Stimulated activated naive CD8-positive, alpha-beta T cell treated with anti-CD3 and anti-CD28 coated beads, Interleukin-15, Interleukin-2, amounts not matched to agents 100 ng/mL and 50 ng/mL, for 24 hours (primary cell): ENCODE measurements around the gene R3HDM1.
A peak's percentile ranks its signal among the peaks of the same experiment; 100 is the strongest.
"Not testable (repeated sequence)": the region's sequence is repeated elsewhere in the genome, so short reads cannot be mapped to it uniquely, and the experiment has no call there.

ENCODE experiments used
- H3K27ac Mint-ChIP-seq: one replicate; pipeline ENCODE4 v1.8.0; 2021; ENCODE audit warnings: mild to moderate bottlenecking, mixed read lengths
- H3K27me3 Mint-ChIP-seq: one replicate; pipeline ENCODE4 v1.8.0; 2021; ENCODE audit warnings: mixed read lengths
- H3K36me3 Mint-ChIP-seq: one replicate; pipeline ENCODE4 v1.8.0; 2021; ENCODE audit warnings: low read depth, mixed read lengths
- H3K4me1 Mint-ChIP-seq: one replicate; pipeline ENCODE4 v1.8.0; 2021; ENCODE audit warnings: low read depth, mixed read lengths
- H3K4me3 Mint-ChIP-seq: one replicate; pipeline ENCODE4 v1.8.0; 2021; ENCODE audit warnings: mild to moderate bottlenecking, mixed read lengths
- H3K9me3 Mint-ChIP-seq: one replicate; pipeline ENCODE4 v1.8.0; 2021; ENCODE audit warnings: mixed read lengths

Gene R3HDM1

DNA sequence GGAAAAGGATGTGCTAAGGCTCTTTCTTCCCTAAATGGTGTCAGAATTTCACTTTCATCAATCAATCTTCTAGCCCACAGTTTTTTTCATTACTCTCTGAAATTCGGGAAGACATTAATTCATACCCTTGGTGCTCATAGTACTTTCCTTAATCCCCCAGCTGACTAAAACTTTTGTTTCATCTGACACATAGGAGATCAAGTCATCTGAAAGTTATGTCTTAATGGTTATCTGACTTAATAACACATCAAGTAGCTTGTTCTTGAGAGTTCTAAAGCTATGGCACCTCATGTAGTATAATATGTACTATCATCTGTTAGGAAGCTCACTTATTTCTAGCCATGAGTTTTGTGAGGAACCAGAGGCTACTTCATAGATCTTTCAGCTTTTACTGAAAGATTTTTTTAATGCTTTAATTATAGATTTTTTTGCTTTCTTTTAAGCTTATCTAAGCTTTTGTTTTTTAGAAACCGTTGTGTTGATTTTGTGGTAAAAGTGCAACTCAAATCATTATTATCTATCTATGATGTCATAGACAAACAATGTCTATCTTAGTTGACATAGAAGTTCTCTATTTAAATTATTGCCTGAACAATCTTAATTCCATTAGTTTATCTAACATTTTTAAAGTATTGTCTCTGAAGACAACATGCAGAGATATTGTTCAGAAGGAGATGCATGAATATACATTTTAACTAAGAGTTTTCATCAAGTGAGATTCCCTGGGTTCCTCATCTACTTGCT is 116.7 kb downstream of the R3HDM1 start:
- Mint-ChIP-seq H3K36me3 (peaks cover 50% of the 10 kb centered on the region), H3K9me3 (no peaks in the 10 kb centered on the region), H3K4me3 (no peak overlapping the region), H3K27me3 (no peaks in the 10 kb centered on the region), H3K27ac (no peak overlapping the region), H3K4me1 (peaks cover 18% of the 10 kb centered on the region)

DNA sequence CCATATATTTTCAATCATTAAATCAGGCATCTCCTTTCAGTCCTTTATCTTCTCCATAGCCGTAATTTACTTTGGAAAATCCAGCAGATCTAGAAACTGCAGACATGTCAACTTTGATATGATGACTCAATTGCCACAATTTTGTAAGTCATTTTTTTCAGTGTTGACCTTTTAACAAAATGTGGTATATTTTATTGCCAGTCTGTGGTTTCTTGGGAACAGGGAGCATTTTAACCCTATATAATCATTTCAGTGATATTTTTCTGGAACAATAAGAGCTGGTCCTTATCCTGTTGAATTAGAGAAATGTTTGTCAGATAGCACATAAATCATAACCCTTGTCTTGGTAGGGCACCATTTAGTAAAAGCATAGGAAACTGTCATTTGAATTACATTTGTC is 119.4 kb downstream of the R3HDM1 start:
- H3K27me3 Mint-ChIP-seq: no peaks in the 10 kb centered on the region
- H3K4me1 Mint-ChIP-seq: peaks cover 18% of the 10 kb centered on the region
- H3K9me3 Mint-ChIP-seq: no peaks in the 10 kb centered on the region
- H3K36me3 Mint-ChIP-seq: peaks cover 66% of the 10 kb centered on the region
- H3K4me3 Mint-ChIP-seq: no peak overlapping the region
- H3K27ac Mint-ChIP-seq: peak overlapping the region; percentile 47

DNA sequence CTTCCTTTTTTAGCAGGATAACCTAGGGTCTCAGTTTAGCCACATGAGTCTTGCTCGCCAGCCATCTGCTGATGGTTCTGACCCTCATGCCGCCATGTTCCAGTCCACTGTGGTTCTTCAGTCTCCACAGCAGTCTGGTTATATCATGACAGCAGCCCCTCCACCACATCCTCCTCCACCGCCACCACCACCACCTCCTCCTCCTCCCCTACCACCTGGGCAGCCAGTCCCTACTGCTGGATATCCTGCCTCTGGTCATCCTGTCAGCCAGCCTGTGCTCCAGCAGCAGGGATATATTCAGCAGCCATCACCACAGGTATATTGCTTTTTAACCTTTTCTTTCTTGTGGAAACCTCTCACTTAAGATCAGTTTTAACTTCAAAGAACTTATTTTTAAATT is 120.4 kb downstream of the R3HDM1 start:
- Mint-ChIP-seq H3K27me3 (no peaks in the 10 kb centered on the region), H3K27ac (no peak overlapping the region), H3K9me3 (no peaks in the 10 kb centered on the region), H3K36me3 (peaks cover 72% of the 10 kb centered on the region), H3K4me1 (peaks cover 18% of the 10 kb centered on the region), H3K4me3 (no peak overlapping the region)

DNA sequence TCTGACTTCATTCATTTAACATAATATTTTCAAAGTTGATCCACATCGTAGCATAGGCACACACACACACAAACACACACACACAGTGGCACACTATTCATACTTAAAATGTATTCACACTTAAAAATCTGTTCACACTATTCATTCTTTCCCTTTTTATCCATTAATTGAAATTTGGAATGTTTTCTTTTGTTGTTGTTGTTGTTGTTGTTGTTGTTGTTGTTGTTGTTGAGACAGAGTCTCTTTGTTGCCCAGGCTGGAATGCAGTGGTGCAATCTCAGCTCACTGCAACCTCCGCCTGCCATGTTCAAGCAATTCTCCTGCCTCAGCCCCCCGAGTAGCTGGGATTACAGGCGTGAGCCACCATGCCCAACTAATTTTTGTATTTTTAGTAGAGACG is 123.0 kb downstream of the R3HDM1 start:
- not testable (repeated sequence) for H3K27ac Mint-ChIP-seq, H3K4me3 Mint-ChIP-seq, H3K9me3 Mint-ChIP-seq, H3K27me3 Mint-ChIP-seq
- H3K36me3 Mint-ChIP-seq: peaks cover 69% of the 10 kb centered on the region
- peaks cover 29% of the 10 kb centered on the region for H3K4me1 Mint-ChIP-seq

DNA sequence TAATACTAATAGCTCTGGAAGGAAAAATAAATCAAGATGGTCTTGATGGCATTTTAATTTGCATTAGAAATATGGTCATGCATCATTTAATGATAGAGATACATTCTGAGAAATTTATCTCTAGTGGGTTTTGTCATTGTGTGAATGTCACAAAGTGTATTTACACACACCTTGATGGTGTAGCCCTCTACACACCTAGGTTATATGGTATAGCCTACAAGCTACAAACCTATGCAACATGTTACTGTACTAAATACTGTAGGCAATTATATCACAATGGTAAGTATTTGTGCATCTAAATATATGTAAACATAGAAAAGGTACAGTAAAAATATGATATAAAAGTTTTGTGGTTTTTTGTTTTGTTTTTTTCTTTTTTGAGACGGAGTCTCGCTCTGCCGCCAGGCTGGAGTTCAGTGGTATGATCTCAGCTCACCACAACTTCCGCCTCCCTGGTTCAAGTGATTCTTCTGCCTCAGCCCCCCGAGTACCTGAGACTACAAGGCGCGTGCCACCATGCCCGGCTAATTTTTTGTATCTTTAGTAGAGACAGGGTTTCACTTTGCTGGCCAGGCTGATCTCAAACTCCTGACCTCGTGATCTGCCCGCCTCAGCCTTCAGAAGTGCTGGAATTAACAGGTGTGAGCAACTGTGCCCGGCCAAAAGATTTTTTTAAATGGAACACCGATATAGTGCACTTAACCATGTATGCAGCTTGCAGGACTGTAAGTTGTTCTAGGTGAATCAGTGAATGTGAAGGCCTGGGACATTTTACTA is 126.7 kb downstream of the R3HDM1 start:
- H3K36me3 Mint-ChIP-seq: peaks cover 72% of the 10 kb centered on the region
- no peaks in the 10 kb centered on the region for H3K9me3 Mint-ChIP-seq
- H3K27ac Mint-ChIP-seq: peak overlapping the region; percentile 21
- peak overlapping the region; percentile 54 for H3K4me3 Mint-ChIP-seq
- H3K27me3 Mint-ChIP-seq: no peaks in the 10 kb centered on the region
- H3K4me1 Mint-ChIP-seq: peaks cover 26% of the 10 kb centered on the region

DNA sequence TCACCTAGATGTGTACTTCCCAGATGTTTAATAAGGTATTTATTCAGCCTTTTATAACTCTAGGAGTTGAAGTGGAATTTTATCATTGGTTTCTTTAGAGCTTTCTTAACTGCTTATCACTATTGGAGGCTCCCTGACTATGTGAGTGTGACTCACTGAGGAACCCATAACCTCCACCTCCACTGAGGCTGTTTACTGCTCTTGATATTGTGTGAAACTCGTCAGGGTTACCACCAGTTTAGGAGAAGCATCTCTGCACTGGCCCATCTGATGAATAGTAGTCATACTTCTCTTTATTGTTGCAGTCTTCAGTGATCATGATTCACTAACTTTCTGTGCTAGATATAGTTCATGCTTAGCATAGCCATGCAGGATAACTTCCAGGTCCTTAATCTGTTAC is 130.8 kb downstream of the R3HDM1 start:
- Mint-ChIP-seq H3K4me3 (no peak overlapping the region), H3K27ac (no peak overlapping the region), H3K27me3 (no peaks in the 10 kb centered on the region), H3K36me3 (peaks cover 65% of the 10 kb centered on the region), H3K9me3 (no peaks in the 10 kb centered on the region), H3K4me1 (peaks cover 43% of the 10 kb centered on the region)

DNA sequence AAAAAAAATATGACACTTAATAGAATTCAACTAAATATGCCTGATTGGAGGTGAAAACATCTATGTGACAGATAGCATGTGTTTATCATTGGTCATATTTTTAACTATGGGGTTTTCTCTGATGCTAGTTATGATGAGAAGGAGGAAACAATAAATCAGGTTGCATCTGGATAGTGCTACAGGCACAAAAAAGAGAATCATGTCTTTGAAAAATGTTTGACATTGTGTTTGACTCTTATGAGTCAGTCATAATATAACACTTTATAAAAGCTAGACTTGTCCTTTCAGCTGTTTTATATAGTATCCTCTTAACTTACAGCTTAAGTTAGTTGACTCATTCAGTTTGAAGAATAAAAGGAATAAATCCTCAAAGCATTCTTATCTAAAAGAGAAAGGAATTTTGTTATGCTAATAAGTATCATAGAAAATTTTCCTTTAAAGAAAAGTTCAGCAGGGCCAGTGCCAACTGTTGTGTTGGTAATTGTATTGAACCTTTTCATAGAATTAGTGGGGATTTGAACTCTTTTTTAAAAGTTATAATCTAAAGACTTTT is 131.9 kb downstream of the R3HDM1 start:
- no peak overlapping the region for H3K4me3 Mint-ChIP-seq
- peaks cover 34% of the 10 kb centered on the region for H3K4me1 Mint-ChIP-seq
- no peaks in the 10 kb centered on the region for H3K27me3 Mint-ChIP-seq
- H3K27ac Mint-ChIP-seq: no peak overlapping the region
- peaks cover 66% of the 10 kb centered on the region for H3K36me3 Mint-ChIP-seq
- no peaks in the 10 kb centered on the region for H3K9me3 Mint-ChIP-seq

DNA sequence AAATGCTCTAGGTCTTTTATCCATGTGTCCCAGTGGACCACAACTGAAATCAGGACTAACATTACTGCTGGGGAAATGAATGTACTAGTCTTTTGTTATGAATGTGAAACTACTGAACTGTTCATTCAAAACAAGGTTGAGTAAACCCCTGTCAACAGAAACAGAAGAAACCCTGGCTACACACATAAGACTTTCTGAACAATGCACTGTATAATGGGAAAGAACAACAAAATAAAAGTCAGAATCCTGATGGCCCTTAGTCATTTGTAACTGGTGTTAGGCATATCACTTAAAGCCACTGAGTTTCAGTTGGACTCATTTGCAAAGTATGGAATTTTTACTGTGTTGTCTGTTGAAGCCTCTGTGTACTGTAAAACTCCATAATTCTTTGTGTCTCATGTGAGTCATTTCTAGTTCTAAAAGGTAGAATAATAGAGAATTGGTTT is 133.4 kb downstream of the R3HDM1 start:
- Mint-ChIP-seq H3K9me3 (no peaks in the 10 kb centered on the region), H3K27ac (no peak overlapping the region), H3K4me3 (no peak overlapping the region), H3K36me3 (peaks cover 63% of the 10 kb centered on the region), H3K27me3 (no peaks in the 10 kb centered on the region), H3K4me1 (peaks cover 32% of the 10 kb centered on the region)

DNA sequence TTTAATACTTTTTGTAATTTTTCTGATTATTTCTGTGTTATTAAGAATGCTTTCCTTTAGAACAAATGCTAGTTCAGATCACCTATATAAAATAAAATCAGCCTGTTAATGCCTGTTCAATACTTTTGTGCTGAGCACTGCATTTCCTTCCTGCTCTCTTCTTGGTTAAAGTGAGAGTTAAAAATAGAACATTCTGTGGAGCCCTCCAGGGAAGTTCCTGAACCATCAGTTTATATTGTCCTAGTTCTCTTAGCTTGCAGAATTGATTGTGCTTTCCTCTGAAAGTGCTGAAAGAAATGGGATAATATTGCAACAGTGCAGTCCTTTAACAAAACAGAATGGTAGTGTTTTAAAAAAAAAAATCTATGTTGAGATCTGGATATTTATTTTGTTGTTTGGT is 135.8 kb downstream of the R3HDM1 start:
- Mint-ChIP-seq H3K36me3 (peaks cover 50% of the 10 kb centered on the region), H3K9me3 (no peaks in the 10 kb centered on the region), H3K4me1 (peaks cover 22% of the 10 kb centered on the region), H3K4me3 (no peak overlapping the region), H3K27ac (no peak overlapping the region), H3K27me3 (no peaks in the 10 kb centered on the region)

DNA sequence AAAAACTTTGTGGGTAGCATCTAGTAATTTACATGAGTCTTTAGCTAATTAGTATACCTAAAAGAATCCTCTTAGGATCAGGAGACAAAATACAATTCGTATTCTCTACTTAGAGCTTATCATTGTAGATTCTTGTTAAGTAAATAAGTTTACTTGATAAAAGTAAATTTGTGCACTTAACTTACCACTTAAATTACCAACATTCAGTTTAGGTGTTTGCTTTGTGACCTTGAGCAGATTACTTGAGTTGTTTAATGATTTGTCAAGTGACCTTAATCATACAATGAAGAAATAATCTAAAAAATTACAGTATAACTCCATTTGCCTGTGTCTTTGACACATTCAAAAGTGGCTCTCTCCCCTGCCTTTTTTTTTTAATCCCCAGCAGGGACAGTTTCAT is 143.2 kb downstream of the R3HDM1 start:
- Mint-ChIP-seq H3K4me1 (no peaks in the 10 kb centered on the region), H3K27me3 (no peaks in the 10 kb centered on the region), H3K9me3 (no peaks in the 10 kb centered on the region), H3K36me3 (peaks cover 48% of the 10 kb centered on the region), H3K27ac (no peak overlapping the region), H3K4me3 (no peak overlapping the region)

DNA sequence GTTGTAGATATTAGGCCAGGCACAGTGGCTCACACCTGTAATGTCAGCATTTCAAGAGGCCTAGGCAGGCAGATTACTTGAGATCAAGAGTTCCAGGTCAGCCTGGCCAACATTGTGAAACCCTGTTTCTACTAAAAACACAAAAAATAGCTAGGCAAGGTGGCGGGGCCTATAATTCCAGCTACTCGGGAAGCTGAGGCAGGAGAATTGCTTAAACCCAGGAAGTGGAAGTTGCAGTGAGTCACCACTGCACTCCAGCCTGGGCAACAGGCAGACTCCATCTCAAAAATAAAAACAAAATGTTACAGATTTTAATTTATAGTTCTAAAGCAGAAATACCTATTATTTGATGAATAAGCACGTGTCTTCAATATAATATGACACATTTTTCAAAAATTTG is 144.7 kb downstream of the R3HDM1 start:
- Mint-ChIP-seq H3K27ac (no peak overlapping the region), H3K27me3 (no peaks in the 10 kb centered on the region), H3K4me1 (no peaks in the 10 kb centered on the region), H3K4me3 (no peak overlapping the region), H3K9me3 (no peaks in the 10 kb centered on the region), H3K36me3 (peaks cover 60% of the 10 kb centered on the region)

DNA sequence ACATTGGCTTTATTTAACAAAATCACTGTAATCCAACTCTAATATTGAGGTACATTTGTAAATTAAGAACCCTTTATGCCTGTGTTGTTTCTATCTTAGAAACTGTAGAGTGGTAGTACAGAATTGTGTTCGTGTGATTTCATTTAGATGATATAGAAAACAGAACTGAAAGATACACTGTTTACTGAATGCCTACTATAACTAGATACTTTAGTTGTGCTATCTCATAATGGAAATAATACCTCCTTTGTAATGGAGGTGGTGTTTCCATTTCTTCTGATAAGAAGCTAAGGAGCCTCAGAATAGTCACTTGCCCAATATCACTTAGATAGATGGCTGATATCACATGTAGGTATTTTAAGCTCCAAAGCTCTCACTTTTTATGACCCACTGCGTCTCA is 147.8 kb downstream of the R3HDM1 start:
- no peaks in the 10 kb centered on the region for H3K9me3 Mint-ChIP-seq
- peaks cover 60% of the 10 kb centered on the region for H3K36me3 Mint-ChIP-seq
- no peaks in the 10 kb centered on the region for H3K27me3 Mint-ChIP-seq
- H3K4me1 Mint-ChIP-seq: no peaks in the 10 kb centered on the region
- H3K4me3 Mint-ChIP-seq: no peak overlapping the region
- H3K27ac Mint-ChIP-seq: no peak overlapping the region

DNA sequence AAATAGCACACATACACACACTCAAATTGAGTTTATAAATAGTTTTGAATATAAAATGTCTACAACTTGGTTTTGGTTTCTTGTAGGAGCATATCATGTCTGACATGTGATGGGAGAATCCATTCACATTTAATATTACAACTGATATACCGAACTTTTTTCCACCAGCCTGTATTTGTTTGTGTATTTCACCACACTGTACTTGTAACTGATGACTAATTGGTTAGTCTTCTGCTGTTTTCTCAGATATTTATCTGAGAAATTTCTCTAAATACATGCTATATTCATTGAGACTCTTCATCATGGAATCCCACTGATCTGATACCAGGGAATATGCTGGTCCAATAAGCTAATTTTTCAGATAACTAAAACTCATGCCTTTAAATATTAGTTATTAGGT is 154.1 kb downstream of the R3HDM1 start:
- H3K36me3 Mint-ChIP-seq: peaks cover 54% of the 10 kb centered on the region
- peak overlapping the region; percentile 59 for H3K27ac Mint-ChIP-seq
- H3K4me3 Mint-ChIP-seq: no peak overlapping the region
- H3K9me3 Mint-ChIP-seq: no peaks in the 10 kb centered on the region
- H3K27me3 Mint-ChIP-seq: no peaks in the 10 kb centered on the region
- H3K4me1 Mint-ChIP-seq: peaks cover 22% of the 10 kb centered on the region

DNA sequence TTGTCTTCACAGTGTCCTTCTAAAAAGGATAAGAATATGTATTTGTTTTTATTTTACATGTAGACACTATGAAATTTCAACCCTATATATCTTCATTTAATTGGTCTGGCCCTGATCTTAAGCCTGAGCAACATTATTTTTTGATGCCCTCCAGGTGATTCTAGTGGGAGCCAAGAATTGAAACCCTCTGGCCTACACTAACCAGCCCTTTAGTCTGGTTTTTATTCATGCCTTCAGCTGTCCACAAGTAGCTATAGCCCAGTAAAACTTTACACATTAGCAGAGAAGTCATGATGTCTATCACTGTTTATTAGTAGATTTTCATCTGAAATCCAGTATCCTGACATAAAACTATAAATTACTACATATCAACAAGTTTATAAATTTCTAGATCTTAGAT is 157.7 kb downstream of the R3HDM1 start:
- H3K4me1 Mint-ChIP-seq: peaks cover 27% of the 10 kb centered on the region
- no peak overlapping the region for H3K4me3 Mint-ChIP-seq
- peaks cover 43% of the 10 kb centered on the region for H3K36me3 Mint-ChIP-seq
- peak overlapping the region; percentile 22 for H3K27ac Mint-ChIP-seq
- H3K9me3 Mint-ChIP-seq: no peaks in the 10 kb centered on the region
- no peaks in the 10 kb centered on the region for H3K27me3 Mint-ChIP-seq

DNA sequence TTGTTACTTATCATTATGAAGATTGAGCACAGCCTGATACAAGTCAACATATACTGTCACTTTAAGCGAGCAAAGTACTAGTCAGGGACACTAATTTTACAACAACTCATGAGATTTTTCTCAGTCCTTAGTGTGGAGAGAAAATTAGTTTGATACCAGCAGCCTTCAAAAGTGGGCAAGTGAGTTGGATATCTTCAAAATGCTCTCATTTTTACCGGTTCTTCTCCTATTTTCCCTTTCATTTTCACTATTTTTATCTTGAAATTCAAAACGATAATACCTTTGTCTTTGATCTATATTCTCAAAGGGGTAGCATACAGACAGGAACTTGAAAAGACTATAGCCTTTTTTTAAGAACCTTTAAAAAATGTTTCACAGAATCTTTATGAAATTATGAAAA is 158.4 kb downstream of the R3HDM1 start:
- Mint-ChIP-seq H3K27me3 (no peaks in the 10 kb centered on the region), H3K9me3 (no peaks in the 10 kb centered on the region), H3K4me1 (peaks cover 27% of the 10 kb centered on the region), H3K27ac (peak overlapping the region; percentile 77), H3K4me3 (peak overlapping the region; percentile 74), H3K36me3 (peaks cover 44% of the 10 kb centered on the region)
